ENCODE measurements around the gene ETS1.

Gene ETS1

GRCh38 chr11:128619007-128619406 lies 31.6 kb upstream of the ETS1 start:
- DNase-seq = no peak

- no peak for DNase-seq
Observed at GRCh38 chr11:128618603-128619002, 31.2 kb upstream of the ETS1 start.

GRCh38 chr11:128616161-128616560 lies 28.8 kb upstream of the ETS1 start:
- no peak for DNase-seq

- DNase-seq = no peak
Observed at GRCh38 chr11:128615612-128616011, 28.3 kb upstream of the ETS1 start.

GRCh38 chr11:128615076-128615475 lies 27.7 kb upstream of the ETS1 start:
- DNase-seq = no peak

- no peak for DNase-seq
Observed at GRCh38 chr11:128614026-128614425, 26.7 kb upstream of the ETS1 start.

- no peak for DNase-seq
Observed at GRCh38 chr11:128613300-128613995, 26.1 kb upstream of the ETS1 start.

GRCh38 chr11:128610721-128611617 lies 23.6 kb upstream of the ETS1 start:
- no peak for DNase-seq

GRCh38 chr11:128609785-128610184 lies 22.4 kb upstream of the ETS1 start:
- DNase-seq = no peak

- no peak for DNase-seq
Observed at GRCh38 chr11:128608746-128609407, 21.5 kb upstream of the ETS1 start.

GRCh38 chr11:128607819-128608218 lies 20.5 kb upstream of the ETS1 start:
- no peak for DNase-seq

GRCh38 chr11:128604723-128605122 lies 17.4 kb upstream of the ETS1 start:
- DNase-seq = no peak

GRCh38 chr11:128603752-128604414 lies 16.5 kb upstream of the ETS1 start:
- no peak for DNase-seq

GRCh38 chr11:128603003-128603696 lies 15.8 kb upstream of the ETS1 start:
- no peak for DNase-seq

GRCh38 chr11:128599729-128600128 lies 12.4 kb upstream of the ETS1 start:
- DNase-seq = no peak

- no peak for DNase-seq
Observed at GRCh38 chr11:128598506-128599150, 11.3 kb upstream of the ETS1 start.

- DNase-seq = no peak
Observed at GRCh38 chr11:128598096-128598495, 10.7 kb upstream of the ETS1 start.

GRCh38 chr11:128597209-128597608 lies 9.9 kb upstream of the ETS1 start:
- DNase-seq = no peak

GRCh38 chr11:128596250-128596649 lies 8.9 kb upstream of the ETS1 start:
- no peak for DNase-seq

GRCh38 chr11:128595775-128596174 lies 8.4 kb upstream of the ETS1 start:
- no peak for DNase-seq

GRCh38 chr11:128595221-128595620 lies 7.9 kb upstream of the ETS1 start:
- DNase-seq = no peak

GRCh38 chr11:128594226-128594625 lies 6.9 kb upstream of the ETS1 start:
- DNase-seq = no peak

Data from activated gamma-delta T cell (primary cell).